ENCODE data around the gene PACS2. TPM values are rescaled to one million over a fixed set of nuclear protein-coding genes. Genes with fewer than 3 reads are reported as not detected.

Gene PACS2
- total and polyA plus RNA-seq, 4 donors: 5.1 to 21.9 (median 9.8) TPM

DNA sequence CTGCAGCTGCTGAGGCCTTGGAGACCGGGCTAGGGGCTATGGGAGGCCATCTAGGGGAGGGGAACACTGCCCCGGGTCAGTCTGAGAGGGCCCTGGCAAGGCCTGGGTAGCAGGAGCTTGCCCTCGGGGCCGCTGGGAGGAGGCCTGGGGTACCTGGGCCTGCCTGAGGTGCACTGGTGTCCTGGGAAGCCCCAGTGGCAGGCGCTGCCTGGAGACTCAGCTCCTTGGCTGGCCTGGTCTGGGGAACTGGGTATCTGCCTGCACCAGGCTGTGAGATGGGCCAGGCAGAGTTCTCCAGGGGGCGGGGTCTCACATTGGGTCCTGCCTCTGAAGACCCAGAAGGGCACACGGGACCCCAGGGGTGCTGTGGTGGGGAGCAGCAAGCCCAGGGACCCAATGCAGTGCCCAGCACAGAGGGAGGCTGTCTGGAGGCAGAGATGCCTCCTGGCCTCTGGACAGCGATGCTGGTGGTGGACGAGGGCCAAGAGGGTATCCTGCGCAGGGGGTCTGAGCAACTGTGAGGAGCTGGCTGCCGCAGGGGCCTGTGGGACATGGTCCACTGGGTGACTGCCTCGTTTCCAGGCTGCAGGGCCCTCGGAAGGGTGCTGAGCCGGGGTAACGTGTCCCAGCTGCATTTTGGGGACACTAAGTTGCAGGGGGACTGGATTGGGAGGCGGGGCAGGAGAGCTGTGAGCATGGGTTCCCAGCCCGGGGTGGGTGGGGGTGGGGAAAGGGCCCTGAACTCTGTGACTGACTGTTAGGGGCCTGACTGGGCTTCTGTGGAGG is 97.6 kb downstream of the PACS2 start (continued):
- no peak for TF ChIP-seq RXRA (IDR thresholded peaks at IDR 0.05)
- no peak for TF ChIP-seq SP1 (IDR thresholded peaks at IDR 0.05)
- TF ChIP-seq MAX (IDR thresholded peaks at IDR 0.05): no peak

GRCh38 chr14:105412771-105413543 is 98.4 kb downstream of the PACS2 start:
- DNase-seq (ENCODE audit: low spot score): no peak
- H3K4me3 ChIP-seq (ENCODE audit: low read depth in 1 of 3, low read length in 3 of 3): no peak overlapping the region
- TF ChIP-seq NR2F2 (IDR thresholded peaks at IDR 0.05): no peak
- peaks cover 2 to 19% (median 11%) of the 10 kb centered on the region in 4 donors for H3K4me1 ChIP-seq (ENCODE audit: control insufficient read depth in 4 of 4, insufficient read depth in 4 of 4, low read length in 3 of 4)
- 85% methylated on average over 8 of the region's 8 CpGs for WGBS
- no peaks in the 10 kb centered on the region for H3K36me3 ChIP-seq (ENCODE audit: control insufficient read depth in 4 of 4, insufficient read depth in 3 of 4, low read depth in 1 of 4, low read length in 3 of 4)
- no peaks in the 10 kb centered on the region for H3K9me3 ChIP-seq (ENCODE audit: control insufficient read depth in 4 of 4, low read length in 3 of 4)
- no peak overlapping the region for H3K9ac ChIP-seq (ENCODE audit: low read depth in 1 of 2, low read length in 2 of 2)
- H3K27ac ChIP-seq (ENCODE audit: low read depth in 1 of 2, low read length in 2 of 2): no peak overlapping the region
- H3K27me3 ChIP-seq (ENCODE audit: control insufficient read depth in 4 of 4, insufficient read depth in 4 of 4, low read length in 3 of 4): no peaks in the 10 kb centered on the region

DNA sequence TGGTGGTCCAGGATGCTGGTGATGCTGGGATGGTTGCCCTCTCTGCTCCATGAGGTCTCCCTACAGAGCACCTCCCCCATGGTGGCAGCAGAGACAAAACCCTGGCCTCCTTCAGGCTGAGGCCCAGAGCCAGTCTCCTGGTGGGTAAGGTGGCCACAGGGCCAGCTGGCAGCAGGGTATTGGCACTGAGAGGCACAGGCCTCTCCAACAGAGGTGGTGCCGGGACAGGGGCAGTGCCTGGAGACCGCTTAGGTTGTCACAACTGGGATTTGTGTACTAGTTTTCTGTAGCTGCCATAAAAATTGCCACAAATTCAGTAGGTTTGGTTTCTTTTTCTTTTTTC is 99.0 kb downstream of the PACS2 start:
- WGBS: 45% methylated on average over 2 of the region's 2 CpGs

More for the DNA sequence above, 99.0 kb downstream of the PACS2 start:
- DNase-seq (ENCODE audit: low spot score): no peak
- Histone ChIP-seq H3K27me3 (ENCODE audit: control insufficient read depth in 4 of 4, insufficient read depth in 4 of 4, low read length in 3 of 4) (no peaks in the 10 kb centered on the region), H3K4me1 (ENCODE audit: control insufficient read depth in 4 of 4, insufficient read depth in 4 of 4, low read length in 3 of 4) (peaks cover 2 to 19% (median 12%) of the 10 kb centered on the region in 4 donors), H3K27ac (ENCODE audit: low read depth in 1 of 2, low read length in 2 of 2) (no peak overlapping the region), H3K9me3 (ENCODE audit: control insufficient read depth in 4 of 4, low read length in 3 of 4) (no peaks in the 10 kb centered on the region), H3K9ac (ENCODE audit: low read depth in 1 of 2, low read length in 2 of 2) (no peak overlapping the region), H3K4me3 (ENCODE audit: low read depth in 1 of 3, low read length in 3 of 3) (no peak overlapping the region), H3K36me3 (ENCODE audit: control insufficient read depth in 4 of 4, insufficient read depth in 3 of 4, low read depth in 1 of 4, low read length in 3 of 4) (no peaks in the 10 kb centered on the region)
- TF ChIP-seq FOXA2 (IDR thresholded peaks at IDR 0.05): no peak
- TF ChIP-seq REST (IDR thresholded peaks at IDR 0.05): no peak
- TF ChIP-seq HNF4A (conservative IDR thresholded peaks at IDR 0.05): no peak
